Prostate gland (tissue), 2 donors: ENCODE data around the gene UQCRC1.

ENCODE experiments used
- CTCF ChIP-seq, 4 experiments: fragments of 200-600 bp in 2 of 4; fragments of 450-650 bp in 2 of 4; sonication (generic) in 2 of 4; IDR thresholded peaks; 1 replicate in 3 of 4; 2 replicates in 1 of 4; pipeline ENCODE4 v1.5.1; 2016 to 2019; ENCODE audit warnings: antibody characterized with exemption in 4 of 4, mild to moderate bottlenecking in 2 of 4, moderate library complexity in 2 of 4
- POLR2A ChIP-seq: fragments of 450-650 bp; IDR thresholded peaks from one replicate; pipeline ENCODE4 v1.6.1; 2016; ENCODE audit warnings: antibody characterized with exemption, mild to moderate bottlenecking

- TF ChIP-seq CTCF (IDR thresholded peaks at IDR 0.05) (no peak), POLR2A (no peak)
Measured at GRCh38 chr3:48639944-48640606, 30.6 kb upstream of the UQCRC1 start.
